ENCODE measurements around the gene GPANK1. TPM values are rescaled to one million over a fixed set of nuclear protein-coding genes. Genes with fewer than 3 reads are reported as not detected.
A peak's percentile ranks its signal among the peaks of the same experiment; 100 is the strongest.

Gene GPANK1
- total RNA-seq, 4 donors from 2014 or later = 15.8 to 21.0 (median 19.4) TPM

DNA sequence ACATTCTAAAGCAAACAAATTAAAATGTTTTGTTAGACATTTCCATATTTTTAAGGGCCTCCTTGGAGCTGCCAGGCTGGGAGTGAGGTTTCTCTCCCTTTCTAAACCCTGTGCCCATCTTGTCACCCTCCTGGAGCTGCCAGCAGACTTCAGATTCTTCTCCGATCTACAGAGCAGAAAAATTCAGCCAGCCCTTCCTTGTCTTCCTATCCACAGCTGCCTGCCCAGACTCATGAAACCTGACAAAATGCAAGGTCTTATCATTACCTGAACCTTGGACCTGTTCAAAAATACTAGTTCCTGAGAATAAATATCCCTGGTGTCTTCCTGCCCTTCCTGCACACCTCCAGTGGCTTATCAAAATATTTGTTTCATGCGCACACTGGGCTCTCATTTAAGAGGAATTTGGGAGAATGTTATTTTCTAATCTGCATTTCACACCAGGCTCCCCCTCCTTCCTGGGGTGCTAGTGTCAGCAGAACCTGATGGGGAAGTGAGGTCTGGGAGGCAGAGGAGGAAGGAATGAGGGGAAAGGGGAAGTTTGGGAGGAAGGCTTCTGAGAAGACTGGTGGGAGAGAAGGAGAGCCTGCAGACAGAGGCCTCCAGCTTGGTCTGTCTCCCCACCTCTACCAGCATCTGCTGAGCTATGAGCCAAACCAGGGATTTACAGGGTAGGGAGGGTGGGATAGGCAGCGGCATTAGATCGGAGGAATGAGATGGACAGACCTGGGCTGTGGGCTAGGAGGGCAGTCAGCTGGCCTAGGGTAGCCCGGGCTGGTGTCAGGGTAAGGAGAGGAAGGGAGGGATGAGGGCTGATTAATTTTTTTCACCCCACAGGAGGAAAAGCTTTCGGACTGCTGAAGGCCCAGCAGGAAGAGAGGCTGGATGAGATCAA, 49.9 kb downstream of the GPANK1 start, which contains the start of gene AIF1:
Gene AIF1, plus strand, starts transcription at position 551 of the 895 bp plus-strand sequence. Its CDS starts 96 bp downstream, at position 647.
- TF ChIP-seq POLR2A (IDR thresholded peaks at IDR 0.05; ENCODE audit: low read depth) = no peak
- TF ChIP-seq, protein P1, sequence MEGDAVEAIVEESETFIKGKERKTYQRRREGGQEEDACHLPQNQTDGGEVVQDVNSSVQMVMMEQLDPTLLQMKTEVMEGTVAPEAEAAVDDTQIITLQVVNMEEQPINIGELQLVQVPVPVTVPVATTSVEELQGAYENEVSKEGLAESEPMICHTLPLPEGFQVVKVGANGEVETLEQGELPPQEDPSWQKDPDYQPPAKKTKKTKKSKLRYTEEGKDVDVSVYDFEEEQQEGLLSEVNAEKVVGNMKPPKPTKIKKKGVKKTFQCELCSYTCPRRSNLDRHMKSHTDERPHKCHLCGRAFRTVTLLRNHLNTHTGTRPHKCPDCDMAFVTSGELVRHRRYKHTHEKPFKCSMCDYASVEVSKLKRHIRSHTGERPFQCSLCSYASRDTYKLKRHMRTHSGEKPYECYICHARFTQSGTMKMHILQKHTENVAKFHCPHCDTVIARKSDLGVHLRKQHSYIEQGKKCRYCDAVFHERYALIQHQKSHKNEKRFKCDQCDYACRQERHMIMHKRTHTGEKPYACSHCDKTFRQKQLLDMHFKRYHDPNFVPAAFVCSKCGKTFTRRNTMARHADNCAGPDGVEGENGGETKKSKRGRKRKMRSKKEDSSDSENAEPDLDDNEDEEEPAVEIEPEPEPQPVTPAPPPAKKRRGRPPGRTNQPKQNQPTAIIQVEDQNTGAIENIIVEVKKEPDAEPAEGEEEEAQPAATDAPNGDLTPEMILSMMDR (IDR thresholded peaks at IDR 0.05) = no peak
- TF ChIP-seq POLR2AphosphoS5 (IDR thresholded peaks at IDR 0.05) = no peak
- TF ChIP-seq EP300 (IDR thresholded peaks at IDR 0.05) = no peak

DNA sequence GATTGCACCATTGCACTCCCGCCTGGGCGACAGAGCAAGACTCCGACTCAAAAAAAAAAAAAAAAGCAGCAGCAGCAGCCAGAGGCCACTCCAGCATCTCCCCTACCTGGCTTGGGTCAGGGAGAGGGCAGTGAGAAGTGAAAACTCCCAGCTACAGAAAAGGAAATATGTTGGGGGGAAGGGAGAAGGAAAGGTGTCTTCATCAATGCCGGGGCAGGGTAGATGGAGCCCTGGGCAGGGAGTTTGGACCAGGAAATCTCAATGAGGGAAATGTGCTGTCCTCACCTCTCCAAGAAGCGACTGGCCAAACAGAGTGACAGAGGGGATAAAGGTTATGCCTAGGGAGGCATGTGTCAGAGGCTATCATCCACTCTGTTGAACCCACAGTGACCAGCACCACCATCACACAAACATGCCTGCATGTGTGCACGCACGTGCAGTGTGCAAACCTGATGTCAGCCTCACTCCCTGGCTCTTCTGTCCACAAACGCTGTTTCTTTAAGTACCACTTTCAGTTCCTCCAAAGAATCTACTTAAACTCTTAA, 50.6 kb downstream of the GPANK1 start:
- DNase-seq (ENCODE audit: extremely low spot score) = no peak
- no peak for TF ChIP-seq EP300 (IDR thresholded peaks at IDR 0.05)
- TF ChIP-seq POLR2AphosphoS5 (IDR thresholded peaks at IDR 0.05) = no peak
- TF ChIP-seq, protein P1 (IDR thresholded peaks at IDR 0.05) = no peak
- Histone ChIP-seq H3K36me3 (no peaks in the 10 kb centered on the region), H3K4me1 (peaks cover 0 to 1% (median under 1%) of the 10 kb centered on the region in 4 donors), H3K27me3 (no peaks in the 10 kb centered on the region), H3K9me3 (no peaks in the 10 kb centered on the region), H3K4me3 (no peak overlapping the region), H3K27ac (replicated peaks in 1 of 4) (no peak overlapping the region)
- intact Hi-C loops (cut with DNase I) = no loop called here
- WGBS = 69% methylated on average over 8 of the region's 8 CpGs

More for the DNA sequence above, 49.9 kb downstream of the GPANK1 start, which contains the start of gene AIF1:
- 48% methylated on average over 6 of the region's 6 CpGs for WGBS
- peak within 1 kb of the TSS in 3 of 4 donors; percentile 26 to 34 (median 28) for H3K27ac ChIP-seq (replicated peaks in 1 of 4)
- intact Hi-C loops (cut with DNase I) = no loop called here
- no peak for DNase-seq (ENCODE audit: extremely low spot score)
- H3K9me3 ChIP-seq = no peaks in the 10 kb centered on the region
- H3K4me1 ChIP-seq = peaks cover 3 to 5% (median 4%) of the 10 kb centered on the region in 4 donors
- no peaks in the 10 kb centered on the region for H3K27me3 ChIP-seq
- peak within 1 kb of the TSS; percentile 9 to 40 (median 17) for H3K4me3 ChIP-seq
- no peaks in the 10 kb centered on the region for H3K36me3 ChIP-seq

Small RNA genes lying within 50 kb of the gene (small RNA-seq; reads per million reads assigned to genes)
- gene MIR4646 (0 to 0.17 (median 0) reads per million in 3 donors), gene MIR6832 (0 to 0.17 (median 0) reads per million in 3 donors), gene RF00019 (0 reads per million in 3 donors), gene SNORA38 (1.2 to 3.9 (median 2.4) reads per million in 3 donors), gene UQCRHP1 (0 reads per million in 3 donors)

Other genes with a start within 250 kb of the GPANK1 start
- 1 to 10 TPM in 2 of 4 donors, under 1 TPM in 2; 0.46 to 2.9 (median 1.7) TPM for gene MICB, start 166.9 kb downstream of the GPANK1 start, total RNA-seq
- gene MCCD1, start 136.0 kb downstream of the GPANK1 start, total RNA-seq = not detected
- 100 to 1,000 TPM; 186 to 257 (median 213) TPM for gene DDX39B, start 123.0 kb downstream of the GPANK1 start, total RNA-seq
- 1 to 10 TPM; 2.0 to 5.0 (median 2.2) TPM for gene ATP6V1G2, start 118.4 kb downstream of the GPANK1 start, total RNA-seq
- gene NFKBIL1, start 117.4 kb downstream of the GPANK1 start, total RNA-seq = 10 to 100 TPM; 24.4 to 42.6 (median 29.6) TPM
- gene LTA, start 92.7 kb downstream of the GPANK1 start, total RNA-seq = not detected
- gene TNF, start 89.4 kb downstream of the GPANK1 start, total RNA-seq = 1 to 10 TPM in 1 of 4 donors, under 1 TPM in 1, not detected in 2; 0.17 to 1.5 TPM
- 1 to 10 TPM in 1 of 4 donors, under 1 TPM in 1, not detected in 2; 0.57 to 1.5 TPM for gene LTB, start 82.6 kb downstream of the GPANK1 start, total RNA-seq
- 1 to 10 TPM; 1.9 to 9.3 (median 6.8) TPM for gene LST1, start 78.7 kb downstream of the GPANK1 start, total RNA-seq
- not detected for gene NCR3, start 72.0 kb downstream of the GPANK1 start, total RNA-seq
- gene AIF1, start 49.8 kb downstream of the GPANK1 start, total RNA-seq = 10 to 100 TPM in 3 of 4 donors, 1 to 10 TPM in 1; 9.4 to 41.9 (median 14.4) TPM
- gene PRRC2A, start 44.3 kb downstream of the GPANK1 start, total RNA-seq = 100 to 1,000 TPM in 2 of 4 donors, 10 to 100 TPM in 2; 68.8 to 138 (median 89.2) TPM
- 100 to 1,000 TPM; 173 to 283 (median 217) TPM for gene BAG6, start 12.3 kb downstream of the GPANK1 start, total RNA-seq
- 1 to 10 TPM; 1.5 to 3.3 (median 2.0) TPM for gene APOM, start 9.1 kb downstream of the GPANK1 start, total RNA-seq
- gene C6orf47, start 4.2 kb downstream of the GPANK1 start, total RNA-seq = 10 to 100 TPM; 24.5 to 39.6 (median 34.0) TPM
- gene CSNK2B, start 1.1 kb upstream of the GPANK1 start, total RNA-seq = 100 to 1,000 TPM; 132 to 188 (median 153) TPM
- gene LY6G5B, start 5.0 kb upstream of the GPANK1 start, total RNA-seq = 1 to 10 TPM; 2.9 to 4.0 (median 3.2) TPM
- 1 to 10 TPM in 2 of 4 donors, not detected in 2; 2.0 to 2.9 TPM for gene LY6G5C, start 16.1 kb upstream of the GPANK1 start, total RNA-seq
- gene ABHD16A, start 38.3 kb upstream of the GPANK1 start, total RNA-seq = 10 to 100 TPM; 44.9 to 57.9 (median 52.8) TPM
- not detected for gene LY6G6F, start 41.9 kb upstream of the GPANK1 start, total RNA-seq
- not detected for gene LY6G6D, start 50.4 kb upstream of the GPANK1 start, total RNA-seq
- gene LY6G6C, start 56.7 kb upstream of the GPANK1 start, total RNA-seq = not detected
- gene MPIG6B, start 58.4 kb upstream of the GPANK1 start, total RNA-seq = not detected
- 100 to 1,000 TPM in 2 of 4 donors, 10 to 100 TPM in 2; 78.1 to 119 (median 100) TPM for gene DDAH2, start 64.3 kb upstream of the GPANK1 start, total RNA-seq
- gene CLIC1, start 71.5 kb upstream of the GPANK1 start, total RNA-seq = 100 to 1,000 TPM; 208 to 379 (median 290) TPM
- 1 to 10 TPM; 4.0 to 6.4 (median 4.5) TPM for gene MSH5, start 75.0 kb upstream of the GPANK1 start, total RNA-seq
- under 1 TPM in 1 of 4 donors, not detected in 3; 0.83 TPM for gene SAPCD1, start 97.7 kb upstream of the GPANK1 start, total RNA-seq
- gene VWA7, start 112.3 kb upstream of the GPANK1 start, total RNA-seq = under 1 TPM in 3 of 4 donors, not detected in 1; 0.40 to 0.50 (median 0.45) TPM
- 10 to 100 TPM; 25.0 to 53.2 (median 34.8) TPM for gene VARS1, start 130.8 kb upstream of the GPANK1 start, total RNA-seq
- gene LSM2, start 142.0 kb upstream of the GPANK1 start, total RNA-seq = 10 to 100 TPM; 24.2 to 41.5 (median 32.9) TPM
- 1 to 10 TPM; 1.2 to 3.7 (median 2.6) TPM for gene HSPA1L, start 150.3 kb upstream of the GPANK1 start, total RNA-seq
- gene HSPA1A, start 150.5 kb upstream of the GPANK1 start, total RNA-seq = 100 to 1,000 TPM; 235 to 451 (median 370) TPM
- gene HSPA1B, start 162.7 kb upstream of the GPANK1 start, total RNA-seq = 100 to 1,000 TPM; 120 to 315 (median 274) TPM
- 10 to 100 TPM; 24.9 to 39.6 (median 34.9) TPM for gene NEU1, start 197.8 kb upstream of the GPANK1 start, total RNA-seq
- under 1 TPM in 2 of 4 donors, not detected in 2; 0.19 to 0.80 TPM for gene SLC44A4, start 214.0 kb upstream of the GPANK1 start, total RNA-seq
- gene EHMT2, start 232.7 kb upstream of the GPANK1 start, total RNA-seq = 10 to 100 TPM; 25.7 to 48.4 (median 38.1) TPM
- 1 to 10 TPM in 3 of 4 donors, under 1 TPM in 1; 0.66 to 2.5 (median 1.6) TPM for gene ZBTB12, start 237.1 kb upstream of the GPANK1 start, total RNA-seq